HEK293 (cell line): Measurements from ENCODE around the gene S100A2.
A peak's percentile ranks its signal among the peaks of the same experiment; 100 is the strongest.
"Not testable (repeated sequence)": the region's sequence is repeated elsewhere in the genome, so short reads cannot be mapped to it uniquely, and the experiment has no call there.

Experiments
- CTCF ChIA-PET: fragments of 350-600 bp; formaldehyde crosslinking; extraction: SDS; loops from one replicate; lab custom pipeline; 2021; ENCODE audit warnings: antibody characterized with exemption; lab: Yijun Ruan, JAX
- POLR2A ChIA-PET: fragments of 300-600 bp; formaldehyde crosslinking; extraction: SDS; loops from one replicate; lab custom pipeline; 2020; ENCODE audit warnings: antibody characterized with exemption, inconsistent platforms; lab: Yijun Ruan, JAX
- H3K27ac ChIP-seq: fragments of 200-500 bp; sonication (Bioruptor generic); 2 replicates; pipeline ENCODE4 v1.5.1; 2014; ENCODE audit warnings: low read depth, low read length, control low read depth, inconsistent platforms; ENCODE audit errors: extremely low read depth
- H3K36me3 ChIP-seq, 2 experiments: fragments of 200-500 bp in 1 of 2; sonication (Bioruptor generic) in 1 of 2; 1 replicate in 1 of 2; 2 replicates in 1 of 2; pipeline ENCODE4 v1.5.1; 2014 to 2017; ENCODE audit warnings: inconsistent platforms in 2 of 2, low read length in 2 of 2; ENCODE audit not compliant: control insufficient read depth in 2 of 2, insufficient read depth in 1 of 2
- H3K4me1 ChIP-seq: fragments of 200-500 bp; sonication (Bioruptor generic); 2 replicates; pipeline ENCODE4 v1.5.1; 2014; ENCODE audit warnings: mild to moderate bottlenecking, low read length, inconsistent platforms; ENCODE audit not compliant: control insufficient read depth, insufficient read depth
- H3K4me3 ChIP-seq: 2 replicates; pipeline ENCODE4 v1.5.1; 2011; ENCODE audit warnings: low read depth, mild to moderate bottlenecking, control low read depth, low read length, moderate library complexity
- H3K9me3 ChIP-seq: fragments of 200-500 bp; sonication (Bioruptor generic); 2 replicates; pipeline ENCODE4 v1.5.1; 2014; ENCODE audit warnings: low read depth, low read length, inconsistent platforms; ENCODE audit not compliant: control insufficient read depth, insufficient read depth
- SALL2 ChIP-seq: fragments of 450-650 bp; formaldehyde crosslinking; IDR thresholded peaks from 2 replicates; pipeline ENCODE4 v1.5.0; 2017; ENCODE audit warnings: missing biosample characterization, mild to moderate bottlenecking, missing genetic modification characterization, borderline replicate concordance
- SETDB1 ChIP-seq: IDR thresholded peaks from one replicate; pipeline ENCODE4 v1.6.1; 2017; ENCODE audit warnings: mild to moderate bottlenecking, low read length, moderate library complexity, mixed read lengths; ENCODE audit not compliant: insufficient read length
- TRIM28 ChIP-seq: IDR thresholded peaks from 2 replicates; pipeline ENCODE4 v1.6.1; 2011; ENCODE audit warnings: low read length, control low read depth, borderline replicate concordance
- ZFHX2 ChIP-seq: fragments of 450-650 bp; formaldehyde crosslinking; conservative IDR thresholded peaks from 2 replicates; pipeline ENCODE4 v1.5.1; 2016; ENCODE audit warnings: missing biosample characterization, missing genetic modification characterization
- ZNF311 ChIP-seq: fragments of 450-650 bp; formaldehyde crosslinking; IDR thresholded peaks from 2 replicates; pipeline ENCODE4 v1.5.1; 2017; ENCODE audit warnings: missing biosample characterization, missing genetic modification characterization, borderline replicate concordance
- ZNF335 ChIP-seq: fragments of 450-650 bp; formaldehyde crosslinking; conservative IDR thresholded peaks from 2 replicates; pipeline ENCODE4 v1.5.1; 2016; ENCODE audit warnings: missing biosample characterization, missing genetic modification characterization
- ZNF654 ChIP-seq: fragments of 450-650 bp; formaldehyde crosslinking; IDR thresholded peaks from 2 replicates; pipeline ENCODE4 v1.5.1; 2016; ENCODE audit warnings: low read depth, missing biosample characterization, missing genetic modification characterization
- ZNF707 ChIP-seq: fragments of 450-650 bp; formaldehyde crosslinking; IDR thresholded peaks from 2 replicates; pipeline ENCODE4 v1.5.1; 2016; ENCODE audit warnings: missing biosample characterization, missing genetic modification characterization
- ZNF776 ChIP-seq: fragments of 450-650 bp; formaldehyde crosslinking; IDR thresholded peaks from 2 replicates; pipeline ENCODE4 v1.5.0; 2017; ENCODE audit warnings: missing biosample characterization, missing genetic modification characterization, borderline replicate concordance
- ZNF792 ChIP-seq: fragments of 450-650 bp; formaldehyde crosslinking; IDR thresholded peaks from 2 replicates; pipeline ENCODE4 v1.5.1; 2016; ENCODE audit warnings: missing biosample characterization, missing genetic modification characterization
- TF ChIP-seq, protein P1 (sequence below): fragments of 450-650 bp; formaldehyde crosslinking; IDR thresholded peaks from 2 replicates; pipeline ENCODE4 v1.5.1; 2016; ENCODE audit warnings: missing biosample characterization, missing genetic modification characterization
- TF ChIP-seq, protein P2 (sequence below): fragments of 450-650 bp; formaldehyde crosslinking; IDR thresholded peaks from 2 replicates; pipeline ENCODE4 v1.5.0; 2017; ENCODE audit warnings: missing biosample characterization, missing genetic modification characterization, borderline replicate concordance

The S100A2 gene

DNA sequence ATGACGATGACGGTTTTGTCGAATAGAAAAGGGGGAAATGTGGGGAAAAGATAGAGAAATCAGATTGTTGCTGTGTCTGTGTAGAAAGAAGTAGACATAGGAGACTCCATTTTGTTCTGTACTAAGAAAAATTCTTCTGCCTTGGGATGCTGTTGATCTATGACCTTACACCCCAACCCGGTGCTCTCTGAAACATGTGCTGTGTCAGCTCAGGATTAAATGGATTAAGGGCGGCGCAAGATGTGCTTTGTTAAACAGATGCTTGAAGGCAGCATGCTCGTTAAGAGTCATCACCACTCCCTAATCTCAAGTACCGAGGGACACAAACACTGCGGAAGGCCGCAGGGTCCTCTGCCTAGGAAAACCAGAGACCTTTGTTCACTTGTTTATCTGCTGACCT, 9.9 kb upstream of the S100A2 start:
- POLR2A ChIA-PET = interaction anchor here (1.0 kb wide), 1 partner anchor 8 kb away, joined by 3 read pairs; no protein-coding TSS in a partner anchor
- H3K4me3 ChIP-seq, H3K36me3 ChIP-seq, H3K27ac ChIP-seq, H3K4me1 ChIP-seq, H3K9me3 ChIP-seq: not testable (repeated sequence)
- CTCF ChIA-PET = interaction anchor here (0.9 to 2.3 kb wide), 4 partner anchors 7 to 66 kb away, joined by 3 to 11 read pairs (median 4); partner anchors contain the start of gene S100A13

DNA sequence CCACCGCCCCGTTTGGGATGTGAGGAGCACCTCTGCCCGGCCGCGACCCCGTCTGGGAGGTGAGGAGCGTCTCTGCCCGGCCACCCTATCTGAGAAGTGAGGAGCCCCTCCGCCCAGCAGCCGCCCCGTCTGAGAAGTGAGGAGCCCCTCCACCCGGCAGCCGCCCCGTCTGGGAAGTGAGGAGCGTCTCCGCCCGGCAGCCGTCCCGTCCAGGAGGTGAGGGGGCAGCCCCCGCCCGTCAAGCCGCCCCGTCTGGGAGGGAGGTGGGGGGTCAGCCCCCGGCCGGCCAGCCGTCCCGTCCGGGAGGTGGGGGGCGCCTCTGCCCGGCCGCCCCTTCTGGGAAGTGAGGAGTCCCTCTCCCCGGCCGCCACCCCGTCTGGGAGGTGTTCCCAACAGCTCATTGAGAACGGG, 9.4 kb upstream of the S100A2 start:
- POLR2A ChIA-PET, H3K27ac ChIP-seq, CTCF ChIA-PET, H3K36me3 ChIP-seq, H3K9me3 ChIP-seq, H3K4me3 ChIP-seq, H3K4me1 ChIP-seq: not testable (repeated sequence)

DNA sequence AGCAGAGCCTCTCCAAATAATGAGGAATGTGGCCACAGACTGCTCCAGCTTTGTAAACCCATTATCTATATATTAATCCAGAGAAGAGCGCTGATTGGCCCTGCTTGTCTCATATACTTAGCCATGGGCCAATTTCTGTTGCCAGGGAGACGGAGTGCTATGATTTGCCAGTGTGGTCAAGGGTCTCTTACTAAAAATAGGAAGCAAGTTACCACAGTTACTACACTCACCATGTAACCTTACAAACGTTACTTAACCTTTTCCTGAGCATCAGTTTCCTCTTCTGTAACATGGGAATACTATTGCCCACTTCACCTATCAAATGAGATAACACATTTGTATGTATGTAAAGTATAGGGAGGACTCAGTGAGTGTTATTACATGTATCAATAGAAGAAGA, 7.7 kb upstream of the S100A2 start:
- TF ChIP-seq ZNF707 (tag by site-specific recombination) (no peak), ZNF776 (tag by site-specific recombination) (no peak), TRIM28 (no peak), ZNF311 (tag by site-specific recombination) (no peak), SETDB1 (no peak), SALL2 (no peak), ZNF792 (tag by site-specific recombination) (no peak)
- TF ChIP-seq, protein P1, sequence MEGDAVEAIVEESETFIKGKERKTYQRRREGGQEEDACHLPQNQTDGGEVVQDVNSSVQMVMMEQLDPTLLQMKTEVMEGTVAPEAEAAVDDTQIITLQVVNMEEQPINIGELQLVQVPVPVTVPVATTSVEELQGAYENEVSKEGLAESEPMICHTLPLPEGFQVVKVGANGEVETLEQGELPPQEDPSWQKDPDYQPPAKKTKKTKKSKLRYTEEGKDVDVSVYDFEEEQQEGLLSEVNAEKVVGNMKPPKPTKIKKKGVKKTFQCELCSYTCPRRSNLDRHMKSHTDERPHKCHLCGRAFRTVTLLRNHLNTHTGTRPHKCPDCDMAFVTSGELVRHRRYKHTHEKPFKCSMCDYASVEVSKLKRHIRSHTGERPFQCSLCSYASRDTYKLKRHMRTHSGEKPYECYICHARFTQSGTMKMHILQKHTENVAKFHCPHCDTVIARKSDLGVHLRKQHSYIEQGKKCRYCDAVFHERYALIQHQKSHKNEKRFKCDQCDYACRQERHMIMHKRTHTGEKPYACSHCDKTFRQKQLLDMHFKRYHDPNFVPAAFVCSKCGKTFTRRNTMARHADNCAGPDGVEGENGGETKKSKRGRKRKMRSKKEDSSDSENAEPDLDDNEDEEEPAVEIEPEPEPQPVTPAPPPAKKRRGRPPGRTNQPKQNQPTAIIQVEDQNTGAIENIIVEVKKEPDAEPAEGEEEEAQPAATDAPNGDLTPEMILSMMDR (tag by site-specific recombination) = no peak
- Histone ChIP-seq H3K27ac (no peak overlapping the region), H3K9me3 (no peaks in the 10 kb centered on the region), H3K36me3 (no peaks in the 10 kb centered on the region), H3K4me3 (no peak overlapping the region), H3K4me1 (no peaks in the 10 kb centered on the region)
- ChIA-PET CTCF (interaction anchor here (0.6 to 6.3 kb wide), 14 partner anchors 8 to 218 kb away, joined by 3 to 148 read pairs (median 5); partner anchors contain the start of genes CHTOP, S100A1 and S100A13), POLR2A (interaction anchor here (2.3 to 3.4 kb wide), 2 partner anchors 54 to 61 kb away, joined by 12 to 16 read pairs; partner anchors contain the start of genes CHTOP and S100A13)

DNA sequence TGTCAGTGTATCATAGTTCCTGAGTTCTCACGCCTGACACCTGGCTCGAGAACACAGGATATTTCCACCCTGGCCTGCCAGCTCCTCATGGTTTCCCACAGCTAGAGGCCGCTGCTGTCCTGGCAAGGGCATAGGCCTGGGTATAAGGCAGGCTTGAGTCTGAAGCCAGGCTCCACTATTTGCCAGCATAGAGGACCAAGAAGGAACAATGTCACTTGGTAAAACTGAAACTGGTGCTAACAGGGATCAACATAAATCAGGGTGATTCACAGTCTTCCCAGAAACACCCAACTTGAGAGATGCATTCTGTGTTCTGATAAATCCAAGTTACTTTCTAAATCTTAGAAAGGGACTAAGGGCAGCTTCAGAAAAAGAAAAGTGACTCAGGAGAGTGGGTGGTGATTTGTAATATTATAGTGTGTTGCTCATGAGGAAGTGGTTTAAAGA, 6.9 kb upstream of the S100A2 start:
- ChIA-PET POLR2A (interaction anchor here (0.6 to 3.4 kb wide), 5 partner anchors 48 to 418 kb away, joined by 3 to 16 read pairs (median 6); partner anchors contain the start of genes CHTOP and S100A13), CTCF (interaction anchor here (0.5 to 6.3 kb wide), 23 partner anchors 9 to 217 kb away, joined by 3 to 148 read pairs (median 4); partner anchors contain the start of genes CHTOP, S100A1, S100A13 and S100A6)
- no peaks in the 10 kb centered on the region for H3K9me3 ChIP-seq
- no peaks in the 10 kb centered on the region for H3K36me3 ChIP-seq
- H3K4me1 ChIP-seq = no peaks in the 10 kb centered on the region
- H3K4me3 ChIP-seq = no peak overlapping the region
- TF ChIP-seq ZFHX2 (0 out of 2 replicates have a peak, but pooled peaks have one; percentile 17), ZNF654 (tag by site-specific recombination) (peak; percentile 42), ZNF335 (tag by site-specific recombination) (peak; percentile 35; the same call in 1 of the 2 replicates)
- TF ChIP-seq, protein P2, sequence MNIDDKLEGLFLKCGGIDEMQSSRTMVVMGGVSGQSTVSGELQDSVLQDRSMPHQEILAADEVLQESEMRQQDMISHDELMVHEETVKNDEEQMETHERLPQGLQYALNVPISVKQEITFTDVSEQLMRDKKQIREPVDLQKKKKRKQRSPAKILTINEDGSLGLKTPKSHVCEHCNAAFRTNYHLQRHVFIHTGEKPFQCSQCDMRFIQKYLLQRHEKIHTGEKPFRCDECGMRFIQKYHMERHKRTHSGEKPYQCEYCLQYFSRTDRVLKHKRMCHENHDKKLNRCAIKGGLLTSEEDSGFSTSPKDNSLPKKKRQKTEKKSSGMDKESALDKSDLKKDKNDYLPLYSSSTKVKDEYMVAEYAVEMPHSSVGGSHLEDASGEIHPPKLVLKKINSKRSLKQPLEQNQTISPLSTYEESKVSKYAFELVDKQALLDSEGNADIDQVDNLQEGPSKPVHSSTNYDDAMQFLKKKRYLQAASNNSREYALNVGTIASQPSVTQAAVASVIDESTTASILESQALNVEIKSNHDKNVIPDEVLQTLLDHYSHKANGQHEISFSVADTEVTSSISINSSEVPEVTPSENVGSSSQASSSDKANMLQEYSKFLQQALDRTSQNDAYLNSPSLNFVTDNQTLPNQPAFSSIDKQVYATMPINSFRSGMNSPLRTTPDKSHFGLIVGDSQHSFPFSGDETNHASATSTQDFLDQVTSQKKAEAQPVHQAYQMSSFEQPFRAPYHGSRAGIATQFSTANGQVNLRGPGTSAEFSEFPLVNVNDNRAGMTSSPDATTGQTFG (tag by site-specific recombination) = no peak
- TF ChIP-seq, protein P1 (tag by site-specific recombination) = peak; percentile 69; the same call in 1 of the 2 replicates
- no peak overlapping the region for H3K27ac ChIP-seq
